Measurements from ENCODE around the gene AOPEP.

DNA sequence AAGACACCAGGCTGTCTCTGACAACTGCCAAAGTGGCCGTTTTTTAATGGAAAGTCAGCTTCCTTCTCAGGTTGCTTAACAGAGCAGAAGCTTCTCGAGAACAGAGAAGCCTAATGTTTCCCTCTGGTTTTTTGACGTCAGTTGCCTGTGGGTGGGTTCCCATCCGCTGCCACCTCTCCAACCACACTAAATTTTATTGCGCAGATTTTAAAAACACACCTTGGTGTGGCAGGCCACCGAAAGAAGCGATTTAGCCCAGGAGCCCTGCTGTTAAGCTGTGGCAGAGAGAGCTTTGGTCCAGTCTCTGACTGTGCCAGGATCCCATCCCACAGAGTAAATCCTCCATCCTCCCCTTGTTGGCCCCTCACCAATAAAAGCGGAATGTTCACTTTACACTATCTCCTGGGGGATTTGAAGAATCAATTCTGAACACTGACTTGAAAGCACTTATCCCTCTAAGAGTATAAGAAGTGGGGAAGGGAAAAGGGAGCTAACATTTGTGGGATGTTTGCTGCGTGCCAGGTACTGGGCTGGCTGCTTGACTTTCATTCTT lies 181.6 kb downstream of the AOPEP start:
- no peak for TF ChIP-seq POLR2A (IDR thresholded peaks at IDR 0.05)
- TF ChIP-seq, protein P1, sequence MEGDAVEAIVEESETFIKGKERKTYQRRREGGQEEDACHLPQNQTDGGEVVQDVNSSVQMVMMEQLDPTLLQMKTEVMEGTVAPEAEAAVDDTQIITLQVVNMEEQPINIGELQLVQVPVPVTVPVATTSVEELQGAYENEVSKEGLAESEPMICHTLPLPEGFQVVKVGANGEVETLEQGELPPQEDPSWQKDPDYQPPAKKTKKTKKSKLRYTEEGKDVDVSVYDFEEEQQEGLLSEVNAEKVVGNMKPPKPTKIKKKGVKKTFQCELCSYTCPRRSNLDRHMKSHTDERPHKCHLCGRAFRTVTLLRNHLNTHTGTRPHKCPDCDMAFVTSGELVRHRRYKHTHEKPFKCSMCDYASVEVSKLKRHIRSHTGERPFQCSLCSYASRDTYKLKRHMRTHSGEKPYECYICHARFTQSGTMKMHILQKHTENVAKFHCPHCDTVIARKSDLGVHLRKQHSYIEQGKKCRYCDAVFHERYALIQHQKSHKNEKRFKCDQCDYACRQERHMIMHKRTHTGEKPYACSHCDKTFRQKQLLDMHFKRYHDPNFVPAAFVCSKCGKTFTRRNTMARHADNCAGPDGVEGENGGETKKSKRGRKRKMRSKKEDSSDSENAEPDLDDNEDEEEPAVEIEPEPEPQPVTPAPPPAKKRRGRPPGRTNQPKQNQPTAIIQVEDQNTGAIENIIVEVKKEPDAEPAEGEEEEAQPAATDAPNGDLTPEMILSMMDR (IDR thresholded peaks at IDR 0.05) = no peak

All from gastroesophageal sphincter (tissue), 3 donors.